Vagina (tissue), 2 donors: Measurements from ENCODE around the gene CERCAM.

Experiments used
- POLR2A ChIP-seq, 2 donors: fragments of 450-650 bp; IDR thresholded peaks; one replicate each; pipeline ENCODE4 v1.6.1; 2017; ENCODE audit warnings: antibody characterized with exemption in 2 of 2, mild to moderate bottlenecking in 2 of 2, moderate library complexity in 2 of 2
- TF ChIP-seq, protein P1 (sequence below), 3 experiments: fragments of 450-650 bp in 2 of 3; fragments of 200-600 bp in 1 of 3; sonication (generic) in 1 of 3; IDR thresholded peaks; one replicate each; pipeline ENCODE4 v1.5.1; 2017 to 2019; ENCODE audit warnings: antibody characterized with exemption in 3 of 3, mild to moderate bottlenecking in 2 of 3, moderate library complexity in 2 of 3

GRCh38 chr9:128454991-128455390 lies 34.3 kb downstream of the CERCAM start:
- no peak for TF ChIP-seq POLR2A (IDR thresholded peaks at IDR 0.05)
- TF ChIP-seq, protein P1, sequence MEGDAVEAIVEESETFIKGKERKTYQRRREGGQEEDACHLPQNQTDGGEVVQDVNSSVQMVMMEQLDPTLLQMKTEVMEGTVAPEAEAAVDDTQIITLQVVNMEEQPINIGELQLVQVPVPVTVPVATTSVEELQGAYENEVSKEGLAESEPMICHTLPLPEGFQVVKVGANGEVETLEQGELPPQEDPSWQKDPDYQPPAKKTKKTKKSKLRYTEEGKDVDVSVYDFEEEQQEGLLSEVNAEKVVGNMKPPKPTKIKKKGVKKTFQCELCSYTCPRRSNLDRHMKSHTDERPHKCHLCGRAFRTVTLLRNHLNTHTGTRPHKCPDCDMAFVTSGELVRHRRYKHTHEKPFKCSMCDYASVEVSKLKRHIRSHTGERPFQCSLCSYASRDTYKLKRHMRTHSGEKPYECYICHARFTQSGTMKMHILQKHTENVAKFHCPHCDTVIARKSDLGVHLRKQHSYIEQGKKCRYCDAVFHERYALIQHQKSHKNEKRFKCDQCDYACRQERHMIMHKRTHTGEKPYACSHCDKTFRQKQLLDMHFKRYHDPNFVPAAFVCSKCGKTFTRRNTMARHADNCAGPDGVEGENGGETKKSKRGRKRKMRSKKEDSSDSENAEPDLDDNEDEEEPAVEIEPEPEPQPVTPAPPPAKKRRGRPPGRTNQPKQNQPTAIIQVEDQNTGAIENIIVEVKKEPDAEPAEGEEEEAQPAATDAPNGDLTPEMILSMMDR (IDR thresholded peaks at IDR 0.05): no peak
